A673 (cell line): ENCODE results near the gene HOXB7. TPM values are rescaled to one million over a fixed set of nuclear protein-coding genes. Genes with fewer than 3 reads are reported as not detected.

Experiments
- BruUV-seq: library from RNA; stranded (reverse); fragments of 400-500 nt; replicated peaks from 2 replicates; lab custom pipeline; 2021; lab: Mats Ljungman, UMichigan
- CTCF ChIA-PET: fragments of 300-600 bp; sonication (Branson Sonifier 250); formaldehyde crosslinking; loops from one replicate; lab custom pipeline; 2022; ENCODE audit warnings: antibody characterized with exemption; lab: Charles Lee
- POLR2A ChIA-PET: fragments of 300-600 bp; sonication (Branson Sonifier 250); formaldehyde crosslinking; loops from one replicate; lab custom pipeline; 2022; ENCODE audit warnings: antibody characterized with exemption; ENCODE audit not compliant: low non-redundant PET; lab: Charles Lee
- DNase-seq: peaks from one replicate; pipeline ENCODE4 v3.0.0-alpha.2; 2015; ENCODE audit warnings: low spot score
- H3K27ac ChIP-seq: fragments of 200-600 bp; sonication (generic); 2 replicates; pipeline ENCODE4 v1.5.1; 2016; ENCODE audit warnings: mixed run types, low read depth, mild to moderate bottlenecking, mixed read lengths, antibody characterized with exemption, low read length; ENCODE audit not compliant: poor library complexity, severe bottlenecking
- H3K27me3 ChIP-seq: fragments of 200-600 bp; sonication (generic); replicated peaks from 2 replicates; pipeline ENCODE4 v1.6.1; 2017; ENCODE audit warnings: mixed run types, low read depth, mild to moderate bottlenecking, mixed read lengths, antibody characterized with exemption, low read length; ENCODE audit not compliant: insufficient read depth, poor library complexity
- H3K36me3 ChIP-seq: fragments of 200-600 bp; sonication (generic); 2 replicates; pipeline ENCODE4 v1.6.1; 2016; ENCODE audit warnings: mixed run types, mild to moderate bottlenecking, mixed read lengths, antibody characterized with exemption, low read length; ENCODE audit not compliant: insufficient read depth, poor library complexity, severe bottlenecking
- H3K4me1 ChIP-seq: fragments of 200-600 bp; sonication (generic); 2 replicates; pipeline ENCODE4 v1.6.1; 2017; ENCODE audit warnings: mixed run types, mild to moderate bottlenecking, mixed read lengths, antibody characterized with exemption, low read length; ENCODE audit not compliant: insufficient read depth, poor library complexity, severe bottlenecking
- H3K4me3 ChIP-seq: fragments of 200-600 bp; sonication (generic); 2 replicates; pipeline ENCODE4 v1.5.1; 2016; ENCODE audit warnings: low read depth, mixed run types, mild to moderate bottlenecking, mixed read lengths, low read length; ENCODE audit not compliant: poor library complexity, severe bottlenecking
- H3K9me3 ChIP-seq: fragments of 200-600 bp; sonication (generic); 2 replicates; pipeline ENCODE4 v1.6.1; 2016; ENCODE audit warnings: mixed run types, low read depth, mild to moderate bottlenecking, mixed read lengths, antibody characterized with exemption, low read length; ENCODE audit not compliant: poor library complexity, severe bottlenecking
- CTCF ChIP-seq: fragments of 300-800, 200-600 bp; sonication (generic); conservative IDR thresholded peaks from 2 replicates; pipeline ENCODE4 v1.5.1; 2017; ENCODE audit warnings: low read depth, mild to moderate bottlenecking, antibody characterized with exemption, low read length, moderate library complexity, mixed read lengths
- EZH2 ChIP-seq: fragments of 200-600 bp; sonication (generic); IDR thresholded peaks from 2 replicates; pipeline ENCODE4 v1.6.1; 2017; ENCODE audit warnings: borderline replicate concordance, low read depth, mild to moderate bottlenecking, mixed read lengths, antibody characterized with exemption, low read length; ENCODE audit not compliant: poor library complexity, severe bottlenecking
- intact Hi-C: fragments of 100-400 bp; cut with micrococcal nuclease; formaldehyde crosslinking; loops from one replicate; pipeline ENCODE4 v1.10.0; 2022; ENCODE audit not compliant: unreplicated experiment
- total RNA-seq: library from RNA; stranded (reverse); gene quantifications from 2 replicates; pipeline ENCODE4 v1.2.3, GENCODE V29; 2021

Gene HOXB7
- total RNA-seq, 1 experiment from 2014 or later = 32.2 TPM

GRCh38 chr17:48643697-48644012, 32.8 kb upstream of the HOXB7 start:
- ChIA-PET CTCF (interaction anchor here (1.0 kb wide), 1 partner anchor 235 kb away, joined by 4 read pairs; no protein-coding TSS in a partner anchor), POLR2A (no interaction called here)
- TF ChIP-seq CTCF = no peak
- TF ChIP-seq EZH2 = no peak
- H3K27ac ChIP-seq = no peak overlapping the region
- no peaks in the 10 kb centered on the region for H3K9me3 ChIP-seq
- intact Hi-C loops = no loop called here
- H3K36me3 ChIP-seq = no peaks in the 10 kb centered on the region
- H3K4me1 ChIP-seq = peaks cover 6% of the 10 kb centered on the region
- no TSS peak for BruUV-seq
- H3K4me3 ChIP-seq = no peak overlapping the region
- peaks cover 22% of the 10 kb centered on the region for H3K27me3 ChIP-seq
- DNase-seq = no peak

GRCh38 chr17:48642843-48643696, 32.3 kb upstream of the HOXB7 start:
- Histone ChIP-seq H3K4me1 (peaks cover 6% of the 10 kb centered on the region), H3K27me3 (peaks cover 22% of the 10 kb centered on the region), H3K36me3 (no peaks in the 10 kb centered on the region), H3K9me3 (no peaks in the 10 kb centered on the region), H3K4me3 (no peak overlapping the region), H3K27ac (no peak overlapping the region)
- no peak for DNase-seq
- POLR2A ChIA-PET = no interaction called here
- CTCF ChIA-PET = interaction anchor here (1.0 kb wide), 1 partner anchor 236 kb away, joined by 4 read pairs; no protein-coding TSS in a partner anchor
- intact Hi-C loops = no loop called here
- no TSS peak for BruUV-seq
- TF ChIP-seq CTCF = no peak
- TF ChIP-seq EZH2 = no peak

GRCh38 chr17:48642059-48642842, 31.4 kb upstream of the HOXB7 start:
- DNase-seq = no peak
- CTCF ChIA-PET = no interaction called here
- no TSS peak for BruUV-seq
- TF ChIP-seq CTCF (no peak; the same call in 1 of the 2 replicates), EZH2 (no peak)
- POLR2A ChIA-PET = no interaction called here
- Histone ChIP-seq H3K4me3 (no peak overlapping the region), H3K4me1 (peaks cover 3% of the 10 kb centered on the region), H3K36me3 (no peaks in the 10 kb centered on the region), H3K27ac (no peak overlapping the region), H3K27me3 (peaks cover 22% of the 10 kb centered on the region), H3K9me3 (no peaks in the 10 kb centered on the region)
- intact Hi-C loops = no loop called here
